Stimulated activated CD4-positive, alpha-beta T cell treated with anti-CD3 and anti-CD28 coated beads, Interleukin-12 subunit alpha, Interleukin-12 subunit beta, amount 100 ng/mL, for 4 hours (primary cell): ENCODE results near the gene CADPS2.
"Not testable (repeated sequence)": the region's sequence is repeated elsewhere in the genome, so short reads cannot be mapped to it uniquely, and the experiment has no call there.

Experiments used
- DNase-seq: peaks from one replicate; pipeline ENCODE4 v3.0.0-alpha.2; 2020

CADPS2 gene

GRCh38 chr7:122849322-122849956, 36.8 kb downstream of the CADPS2 start:
- DNase-seq: no peak

DNA sequence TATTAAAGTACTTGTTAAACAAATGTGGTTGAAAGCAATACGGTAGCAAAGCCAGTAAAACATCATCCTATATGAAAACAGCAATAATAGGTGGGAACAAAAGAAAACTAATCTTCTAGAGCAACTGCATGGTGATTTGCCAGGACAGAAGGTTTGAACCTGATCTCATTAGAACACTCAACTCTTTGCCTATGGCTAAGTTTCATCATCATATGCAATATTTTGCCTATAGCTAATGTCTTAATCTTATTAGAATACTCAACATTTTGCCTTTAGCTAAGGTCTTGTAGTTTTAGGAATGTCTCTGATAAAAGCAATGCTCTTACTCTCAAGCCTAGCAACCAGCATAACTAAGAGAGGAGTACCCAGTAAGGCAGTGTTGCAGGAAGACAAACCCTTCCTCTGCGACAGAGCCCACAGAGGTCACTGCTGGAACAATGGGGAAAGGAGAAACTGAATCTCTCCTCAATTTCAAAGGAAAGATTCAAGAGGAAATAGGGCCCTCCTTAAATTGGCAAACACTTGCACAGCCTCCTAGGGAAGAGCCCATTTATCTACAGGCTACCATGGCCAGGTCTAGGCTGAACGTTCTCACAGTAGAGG, 38.3 kb downstream of the CADPS2 start:
- DNase-seq: no peak

- no peak for DNase-seq
Measured at GRCh38 chr7:122846591-122846990, 39.7 kb downstream of the CADPS2 start.

GRCh38 chr7:122845286-122845685, 41.0 kb downstream of the CADPS2 start:
- DNase-seq: no peak

DNA sequence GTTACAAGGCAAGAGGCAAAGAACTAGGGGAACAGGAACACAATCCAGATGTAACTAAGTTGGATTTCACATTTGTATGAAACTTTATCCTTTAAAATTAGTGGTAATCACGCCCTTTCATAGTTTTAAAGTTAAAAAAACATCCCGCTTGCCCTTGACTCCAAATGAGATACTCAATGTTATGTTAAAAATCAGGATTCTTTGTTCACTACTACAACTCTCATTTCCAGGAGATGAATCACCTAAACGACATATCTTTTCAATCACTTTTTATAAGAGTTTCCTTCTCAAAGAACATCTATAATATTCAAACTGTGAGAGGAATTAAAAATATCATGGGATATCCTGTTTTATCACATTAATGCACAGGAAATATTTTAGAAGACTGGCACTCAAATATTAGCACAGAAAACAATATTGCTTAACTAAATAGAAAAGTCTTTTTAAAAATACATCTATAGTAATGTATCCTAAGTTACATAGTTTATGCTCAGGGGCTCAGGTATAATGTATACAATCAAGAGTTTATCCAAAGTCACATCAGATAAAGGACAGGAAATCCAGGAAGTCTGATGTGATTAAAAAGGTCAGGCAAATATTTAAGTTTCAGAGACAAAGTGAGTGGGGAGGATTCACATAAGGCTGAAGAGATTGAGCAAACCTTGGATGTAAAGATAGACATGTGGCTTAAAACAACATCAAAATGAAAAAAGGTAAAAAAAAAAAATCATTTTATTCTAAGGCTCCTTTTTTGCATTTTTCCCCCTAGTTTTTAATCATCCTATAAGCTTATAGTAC, 41.9 kb downstream of the CADPS2 start:
- DNase-seq: no peak

GRCh38 chr7:122842971-122843370, 43.3 kb downstream of the CADPS2 start:
- DNase-seq: no peak

DNA sequence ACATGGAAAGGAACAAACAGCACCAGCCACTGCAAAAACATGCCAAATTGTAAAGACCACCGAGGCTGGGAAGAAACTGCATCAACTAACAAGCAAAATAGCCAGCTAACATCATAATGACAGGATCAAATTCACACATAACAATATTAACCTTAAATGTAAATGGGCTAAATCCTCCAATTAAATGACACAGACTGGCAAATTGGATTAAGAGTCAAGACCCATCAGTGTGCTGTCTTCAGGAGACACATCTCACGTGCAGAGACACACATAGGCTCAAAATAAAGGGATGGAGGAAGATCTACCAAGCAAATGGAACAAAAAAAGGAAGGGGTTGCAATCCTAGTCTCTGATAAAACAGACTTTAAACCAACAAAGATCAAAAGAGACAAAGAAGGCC, 50.0 kb downstream of the CADPS2 start:
- DNase-seq: not testable (repeated sequence)

- DNase-seq: not testable (repeated sequence)
Measured at GRCh38 chr7:122834571-122834942, 51.7 kb downstream of the CADPS2 start.

GRCh38 chr7:122833888-122834570, 52.2 kb downstream of the CADPS2 start:
- no peak for DNase-seq

GRCh38 chr7:122831436-122831835, 54.8 kb downstream of the CADPS2 start:
- no peak for DNase-seq

- no peak for DNase-seq
Measured at GRCh38 chr7:122829962-122830361, 56.3 kb downstream of the CADPS2 start.

DNA sequence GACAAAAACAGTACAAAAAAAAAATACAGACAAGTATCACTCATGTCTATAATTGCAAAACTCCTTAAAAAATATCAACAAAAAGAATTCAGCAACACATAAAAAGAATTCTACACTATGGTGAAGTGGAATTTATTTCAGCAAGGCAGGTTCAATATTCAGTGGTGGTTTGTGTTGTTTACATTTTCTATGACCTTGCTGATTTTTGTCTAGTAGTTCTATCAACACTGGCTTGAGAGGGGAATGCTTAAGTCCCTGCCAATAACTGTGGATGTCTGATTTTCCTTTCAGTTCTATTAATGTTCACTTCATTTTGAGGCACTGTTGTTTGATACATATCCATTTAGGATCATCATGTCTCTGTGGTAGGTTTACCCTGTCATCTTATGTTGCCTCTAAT, 58.5 kb downstream of the CADPS2 start:
- DNase-seq: no peak

- DNase-seq: no peak
Measured at GRCh38 chr7:122813845-122814244, 72.4 kb downstream of the CADPS2 start.

- DNase-seq: no peak
Measured at GRCh38 chr7:122803851-122804250, 82.4 kb downstream of the CADPS2 start.

GRCh38 chr7:122803323-122803722, 82.9 kb downstream of the CADPS2 start:
- DNase-seq: no peak

DNA sequence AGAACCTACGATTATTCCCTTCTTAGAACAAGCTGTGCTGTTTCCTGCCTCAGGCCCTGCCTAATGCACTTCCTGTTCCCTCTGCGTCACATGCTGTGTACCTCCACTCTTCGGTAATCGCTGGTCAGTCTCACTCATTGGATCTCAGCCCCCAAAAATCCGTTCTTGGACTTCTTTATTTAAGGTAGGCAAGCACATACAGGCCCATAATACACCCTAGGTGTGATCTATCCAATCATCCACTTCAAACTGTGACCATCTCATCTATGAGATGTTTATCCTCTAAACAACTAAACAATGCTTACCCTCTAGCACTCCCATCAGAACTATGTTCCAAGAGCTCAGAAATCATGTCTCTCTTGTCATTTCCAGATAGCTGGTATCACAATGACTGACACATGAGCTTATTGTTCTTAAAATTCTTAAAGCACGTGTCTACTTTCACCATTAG, 83.9 kb downstream of the CADPS2 start:
- no peak for DNase-seq

DNA sequence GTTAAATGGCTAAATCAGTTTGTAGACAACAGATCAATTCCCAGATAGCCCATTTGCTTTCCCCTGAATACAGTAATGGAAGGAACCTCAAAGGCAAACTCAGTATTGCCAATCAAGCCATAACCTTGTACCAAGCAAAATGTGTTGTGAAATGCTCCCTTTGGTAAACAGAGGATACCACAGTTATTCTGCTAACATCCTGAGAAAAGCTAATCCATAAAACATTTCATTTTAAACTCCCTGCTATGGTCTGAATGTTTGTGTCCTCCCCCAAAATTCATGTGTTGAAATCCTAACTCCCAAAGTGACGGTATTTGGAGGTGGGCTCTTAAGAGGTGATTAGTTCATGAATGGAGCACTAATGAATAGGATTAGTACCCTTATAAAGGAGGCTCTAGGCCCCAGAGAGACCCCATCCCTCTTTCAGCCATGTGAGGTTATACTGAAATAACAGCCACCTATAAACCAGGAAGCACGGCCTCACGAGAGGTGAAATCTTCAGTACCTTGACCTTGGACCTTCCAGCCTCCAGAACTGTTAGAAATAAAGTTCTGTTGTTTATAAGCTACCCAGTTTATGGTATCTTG, 94.2 kb downstream of the CADPS2 start:
- no peak for DNase-seq

DNA sequence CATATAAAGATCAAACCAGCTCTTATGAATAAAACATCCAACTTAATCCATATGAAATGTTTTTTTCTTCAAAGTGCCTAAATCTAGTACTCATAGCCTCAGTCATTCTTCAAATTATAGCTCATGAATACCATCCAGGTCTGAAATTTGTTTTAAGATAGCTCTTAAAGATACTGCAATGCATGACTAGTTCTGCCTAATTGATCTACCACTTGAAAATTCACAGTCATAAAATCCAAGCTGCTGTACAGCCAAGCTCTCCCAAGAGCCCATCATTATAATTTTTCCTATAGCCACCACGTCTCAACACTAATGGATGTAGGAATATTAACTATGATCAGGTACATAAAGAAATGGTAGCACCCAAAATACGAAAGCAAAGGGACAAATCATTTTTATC, 95.7 kb downstream of the CADPS2 start:
- no peak for DNase-seq

- DNase-seq: no peak
Measured at GRCh38 chr7:122790132-122790531, 96.1 kb downstream of the CADPS2 start.

DNA sequence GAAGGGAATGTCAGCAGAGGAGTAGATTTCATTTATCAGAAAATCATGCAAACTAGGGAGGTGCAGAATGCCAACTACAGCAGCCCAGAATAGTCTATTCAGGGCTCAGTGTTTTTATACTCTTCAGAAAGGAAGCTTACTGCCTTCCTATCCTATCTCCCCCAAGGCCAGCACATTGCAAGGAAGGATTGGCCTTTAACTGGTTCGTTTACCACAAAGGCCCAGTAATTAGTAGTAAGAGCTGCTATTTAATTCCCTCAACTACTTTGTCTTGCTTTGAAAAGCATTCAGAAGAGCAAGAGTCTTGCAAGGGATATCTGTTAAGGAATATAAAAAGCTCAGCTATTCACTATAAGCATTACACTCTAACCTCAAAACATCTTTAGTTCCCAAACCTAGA, 97.1 kb downstream of the CADPS2 start:
- no peak for DNase-seq

- no peak for DNase-seq
Measured at GRCh38 chr7:122770686-122771335, 115.4 kb downstream of the CADPS2 start.

- no peak for DNase-seq
Measured at GRCh38 chr7:122768827-122769226, 117.4 kb downstream of the CADPS2 start.

DNA sequence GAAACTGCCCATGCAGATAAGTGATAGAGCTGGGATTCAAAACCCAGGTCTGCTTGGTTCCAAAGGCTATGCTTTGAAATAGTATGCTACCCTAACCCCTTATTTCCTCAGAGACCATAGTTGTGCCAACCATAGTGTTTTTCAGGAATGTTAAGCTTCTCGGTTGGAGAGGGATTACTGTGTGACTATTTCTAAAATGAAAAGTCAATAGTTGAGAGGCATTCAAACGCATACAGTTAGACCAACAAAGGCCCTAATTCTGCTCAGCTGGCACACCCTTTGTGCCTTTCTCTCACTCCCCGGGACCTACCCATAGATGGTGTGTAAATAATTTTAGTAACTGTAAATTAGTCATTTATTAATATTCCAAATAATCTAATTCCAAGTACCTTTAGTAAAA, 118.9 kb downstream of the CADPS2 start:
- no peak for DNase-seq
